HepG2 (cell line): ENCODE measurements around the gene PLD1. TPM values are rescaled to one million over a fixed set of nuclear protein-coding genes. Genes with fewer than 3 reads are reported as not detected.

ENCODE experiments used
- ATAC-seq: fragments of 200-7000 bp; cut with Tn5 transposase; 3 replicates; pipeline ENCODE4 v1.9.1; 2020; ENCODE audit warnings: mild to moderate bottlenecking, moderate library complexity
- BruUV-seq: library from RNA; stranded (reverse); fragments of 400-500 nt; replicated peaks from 2 replicates; lab custom pipeline; 2021; lab: Mats Ljungman, UMichigan
- CTCF ChIA-PET: fragments of 300-600 bp; formaldehyde crosslinking; extraction: SDS; loops from one replicate; lab custom pipeline; 2021; ENCODE audit warnings: low total read pairs, inconsistent platforms, low intra/inter-chr PET ratio; lab: Yijun Ruan, JAX
- POLR2A ChIA-PET: fragments of 350-600 bp; sonication (Branson Sonifier 250); formaldehyde crosslinking; loops from one replicate; lab custom pipeline; 2020; ENCODE audit warnings: antibody characterized with exemption, inconsistent platforms; lab: Yijun Ruan, JAX
- DNase-seq: peaks from one replicate; pipeline ENCODE4 v3.0.0-alpha.2; 2015; ENCODE audit warnings: low spot score
- FAIRE-seq: peaks from 3 replicates; lab custom pipeline; 2011; peaks lifted over from hg19 to GRCh38; lab: Jason Lieb, UNC
- H2AFZ ChIP-seq: one replicate; pipeline ENCODE4 v1.6.1; 2011; ENCODE audit warnings: low read length, inconsistent platforms
- H3K27ac ChIP-seq: fragments of 300-600 bp; 3 replicates; pipeline ENCODE4 v1.8.0; 2011; ENCODE audit warnings: mixed run types, mild to moderate bottlenecking, mixed read lengths, low read length, inconsistent platforms; ENCODE audit not compliant: insufficient read depth; ENCODE audit errors: extremely low read length
- H3K27me3 ChIP-seq, 2 experiments: fragments of 200-600 bp in 1 of 2; 2 replicates in 1 of 2; 3 replicates in 1 of 2; pipeline versions ENCODE4 v1.6.0 to v1.8.0; 2011; ENCODE audit warnings: low read length in 2 of 2, mild to moderate bottlenecking in 2 of 2, moderate library complexity in 2 of 2, inconsistent platforms in 1 of 2; ENCODE audit not compliant: insufficient read depth in 2 of 2, control insufficient read depth in 1 of 2
- H3K36me3 ChIP-seq, 2 experiments: fragments of 200-600 bp in 1 of 2; replicated peaks in 1 of 2; 2 replicates in 1 of 2; 3 replicates in 1 of 2; pipeline versions ENCODE4 v1.5.1 to v1.8.0; 2011; ENCODE audit warnings: low read length in 2 of 2, inconsistent platforms in 1 of 2; ENCODE audit not compliant: insufficient read depth in 2 of 2, control insufficient read depth in 1 of 2
- H3K4me1 ChIP-seq: 2 replicates; pipeline ENCODE4 v1.5.1; 2012; ENCODE audit warnings: low read length, inconsistent platforms; ENCODE audit not compliant: insufficient read depth
- H3K4me2 ChIP-seq: 2 replicates; pipeline ENCODE4 v1.6.0; 2011; ENCODE audit warnings: low read depth, low read length, inconsistent platforms
- H3K4me3 ChIP-seq, 3 experiments: fragments of 200-600 bp in 1 of 3; sonication (generic), shearing (Covaris generic) in 1 of 3; replicated peaks in 1 of 3; 2 replicates each; pipeline ENCODE4 v1.5.1; 2011 to 2016; ENCODE audit warnings: low read length in 3 of 3, inconsistent platforms in 2 of 3, low read depth in 2 of 3, mild to moderate bottlenecking in 2 of 3, control low read depth in 1 of 3, mixed read lengths in 1 of 3; ENCODE audit not compliant: insufficient read depth in 1 of 3
- H3K79me2 ChIP-seq: one replicate; pipeline ENCODE4 v1.6.1; 2011; ENCODE audit warnings: low read length, inconsistent platforms; ENCODE audit not compliant: insufficient read depth
- H3K9ac ChIP-seq: 2 replicates; pipeline ENCODE4 v1.6.0; 2011; ENCODE audit warnings: mild to moderate bottlenecking, low read depth, low read length, inconsistent platforms; ENCODE audit not compliant: insufficient read depth
- H3K9me3 ChIP-seq: 2 replicates; pipeline ENCODE4 v1.5.1; 2012; ENCODE audit warnings: mild to moderate bottlenecking, low read length
- H4K20me1 ChIP-seq: 2 replicates; pipeline ENCODE4 v1.6.0; 2011; ENCODE audit warnings: inconsistent platforms, mild to moderate bottlenecking, low read length, moderate library complexity; ENCODE audit not compliant: insufficient read depth
- ARHGAP35 ChIP-seq: sonication (generic); formaldehyde crosslinking; IDR thresholded peaks from 2 replicates; pipeline ENCODE4 v1.9.0; 2022; ENCODE audit warnings: mild to moderate bottlenecking, inconsistent platforms, moderate library complexity, missing genetic modification reagents, borderline replicate concordance
- DPF2 ChIP-seq: sonication (generic); formaldehyde crosslinking; IDR thresholded peaks from 2 replicates; pipeline ENCODE4 v1.4.0; 2020; ENCODE audit warnings: mild to moderate bottlenecking, low read depth, missing genetic modification reagents, borderline replicate concordance
- GATAD2A ChIP-seq: IDR thresholded peaks from 2 replicates; pipeline ENCODE4 v1.6.1; 2016
- HNRNPUL1 ChIP-seq: fragments of 200-400 bp; formaldehyde crosslinking; IDR thresholded peaks from 2 replicates; pipeline ENCODE4 v1.6.1; 2017; ENCODE audit warnings: low read depth, mild to moderate bottlenecking, low read length, moderate library complexity
- KLF15 ChIP-seq: sonication (generic); formaldehyde crosslinking; IDR thresholded peaks from 2 replicates; pipeline ENCODE4 v1.8.1; 2023; ENCODE audit warnings: borderline replicate concordance, mild to moderate bottlenecking, inconsistent platforms, missing genetic modification reagents, mixed read lengths
- NCOA2 ChIP-seq: sonication (generic); formaldehyde crosslinking; IDR thresholded peaks from 2 replicates; pipeline ENCODE4 v1.8.0; 2022; ENCODE audit warnings: inconsistent platforms
- NCOR1 ChIP-seq: fragments of 200-600 bp; sonication (generic); IDR thresholded peaks from 2 replicates; pipeline ENCODE4 v1.7.0; 2017; ENCODE audit warnings: antibody characterized with exemption, low read length, borderline replicate concordance
- ONECUT2 ChIP-seq: sonication (generic); formaldehyde crosslinking; IDR thresholded peaks from 2 replicates; pipeline ENCODE4 v1.4.0; 2020; ENCODE audit warnings: missing genetic modification reagents
- PAX8 ChIP-seq: sonication (generic); formaldehyde crosslinking; IDR thresholded peaks from 2 replicates; pipeline ENCODE4 v1.8.0; 2022; ENCODE audit warnings: mild to moderate bottlenecking, missing genetic modification reagents, borderline replicate concordance
- RARA ChIP-seq: IDR thresholded peaks from 2 replicates; pipeline ENCODE4 v1.6.1; 2016; ENCODE audit warnings: missing genetic modification reagents, missing compliant biosample characterization
- SALL1 ChIP-seq: sonication (generic); formaldehyde crosslinking; IDR thresholded peaks from 2 replicates; pipeline ENCODE4 v1.8.0; 2022; ENCODE audit warnings: mild to moderate bottlenecking, missing genetic modification reagents
- SIX1 ChIP-seq: sonication (generic); formaldehyde crosslinking; IDR thresholded peaks from 2 replicates; pipeline ENCODE4 v1.4.0; 2020; ENCODE audit warnings: missing genetic modification reagents, borderline replicate concordance
- SOX13 ChIP-seq, 3 experiments: fragments of 450-650 bp in 1 of 3; sonication (generic) in 1 of 3; formaldehyde crosslinking in 1 of 3; IDR thresholded peaks in 2 of 3; conservative IDR thresholded peaks in 1 of 3; 2 replicates each; pipeline versions ENCODE4 v1.5.0 to v1.6.1; 2016 to 2020; ENCODE audit warnings: antibody characterized with exemption in 1 of 3, mild to moderate bottlenecking in 1 of 3, missing compliant biosample characterization in 1 of 3, missing genetic modification reagents in 1 of 3, moderate library complexity in 1 of 3
- TARDBP ChIP-seq: sonication (generic); formaldehyde crosslinking; IDR thresholded peaks from 2 replicates; pipeline ENCODE4 v1.8.0; 2022; ENCODE audit warnings: mild to moderate bottlenecking, missing genetic modification reagents
- U2AF1 ChIP-seq: fragments of 200-400 bp; formaldehyde crosslinking; optimal IDR thresholded peaks from 2 replicates; pipeline ENCODE3; 2017; ENCODE audit warnings: mild to moderate bottlenecking, low read depth, low read length
- ZBTB20 ChIP-seq: sonication (generic); formaldehyde crosslinking; IDR thresholded peaks from 2 replicates; pipeline ENCODE4 v1.8.1; 2023; ENCODE audit warnings: missing genetic modification reagents, low read depth, mild to moderate bottlenecking, borderline replicate concordance
- ZMYM4 ChIP-seq: sonication (generic); formaldehyde crosslinking; IDR thresholded peaks from 2 replicates; pipeline ENCODE4 v1.8.1; 2023; ENCODE audit warnings: mild to moderate bottlenecking, missing genetic modification reagents
- WGBS: methylation state at CpG from one replicate; pipeline ENCODE4 v1.1.6; 2017; ENCODE audit warnings: low lambda C conversion rate; 5-methylcytosine and 5-hydroxymethylcytosine counted together
- in situ Hi-C: cut with HindIII; loops from 2 replicates; pipeline ENCODE4 v1.10.0; 2017; ENCODE audit warnings: low pct_unique_long_range_greater_than_20kb; ENCODE audit not compliant: extremely low pct_ligation_motif_present
- intact Hi-C: fragments of 100-400 bp; cut with micrococcal nuclease; formaldehyde crosslinking; loops from one replicate; pipeline ENCODE4 v1.10.0; 2022; ENCODE audit not compliant: unreplicated experiment
- polyA plus RNA-seq, 8 experiments: library from polyadenylated mRNA; depleted of rRNA in 3 of 8; stranded (reverse) in 7 of 8; unstranded in 1 of 8; fragments of >200 nt; fragmentation: Illumina TruSeq in 4 of 8; extraction: Trizol in 4 of 8; gene quantifications; 2 replicates each; pipeline versions ENCODE4 v1.2.1 to v1.2.3, GENCODE V29; 2011 to 2016; ENCODE audit warnings: low read depth in 4 of 8, missing spikeins in 1 of 8, mixed read lengths in 1 of 8; ENCODE audit not compliant: insufficient read depth in 1 of 8
- total RNA-seq, 5 experiments: library from RNA; depleted of rRNA; stranded (reverse); fragments of >200 nt; fragmentation: Illumina TruSeq; extraction: Trizol; gene quantifications; 2 replicates each; pipeline ENCODE4 v1.2.3, GENCODE V29; 2016; ENCODE audit warnings: low read depth in 1 of 5
- TF ChIP-seq, protein P1 (sequence below): sonication (generic); formaldehyde crosslinking; IDR thresholded peaks from 2 replicates; pipeline ENCODE4 v1.8.0; 2022; ENCODE audit warnings: mild to moderate bottlenecking, missing genetic modification reagents; ENCODE audit not compliant: insufficient replicate concordance
- TF ChIP-seq, protein P2 (sequence below): IDR thresholded peaks from 2 replicates; pipeline ENCODE4 v1.6.1; 2016; ENCODE audit warnings: low read depth, control low read depth
- TF ChIP-seq, protein P3 (sequence below): sonication (generic); formaldehyde crosslinking; IDR thresholded peaks from 2 replicates; pipeline ENCODE4 v1.8.1; 2023; ENCODE audit warnings: mild to moderate bottlenecking, inconsistent platforms, moderate library complexity, missing genetic modification reagents, borderline replicate concordance

Gene PLD1
- total and polyA plus RNA-seq, 2 of the 13 experiments (the other 11 are each of a cell fraction or from before 2014, with no cell fraction given): 27.1 to 59.4 TPM

DNA sequence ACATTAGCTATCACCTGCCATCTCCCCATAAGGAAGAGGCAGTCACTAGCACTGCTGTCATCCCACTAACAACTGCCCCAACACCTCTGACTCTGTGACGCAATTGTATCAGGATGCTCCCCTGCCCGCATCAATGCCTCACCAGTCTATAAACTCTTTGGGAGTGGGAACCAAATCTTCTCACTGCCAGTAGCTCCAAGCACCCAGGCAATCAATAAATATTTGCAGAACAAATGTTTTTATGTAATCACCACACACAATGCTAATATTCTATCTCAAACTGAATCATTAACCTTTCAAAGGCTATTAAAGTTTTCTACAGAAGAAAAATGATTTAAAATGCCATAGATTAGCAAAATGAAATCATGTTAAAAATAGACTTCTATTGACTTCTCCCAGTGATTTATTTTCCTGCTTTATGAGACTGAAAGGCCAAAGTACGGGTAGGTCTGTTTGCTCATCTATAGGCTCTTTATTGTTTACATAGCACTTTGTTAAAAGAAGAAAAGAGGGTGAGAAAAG is 131.3 kb downstream of the PLD1 start:
- Histone ChIP-seq H3K79me2 (peaks cover 2% of the 10 kb centered on the region), H3K27me3 (no peaks in the 10 kb centered on the region), H3K4me3 (no peak overlapping the region), H4K20me1 (0 out of 2 replicates have a peak, but pooled peaks cover 2% of the 10 kb centered on the region), H3K27ac (peak overlapping the region; percentile 49), H2AFZ (no peak overlapping the region), H3K4me1 (peaks cover 52% of the 10 kb centered on the region), H3K36me3 (peaks cover 6 to 22% of the 10 kb centered on the region in 2 experiments), H3K9ac (no peak overlapping the region), H3K9me3 (no peaks in the 10 kb centered on the region), H3K4me2 (peak overlapping the region; percentile 40)
- peak; percentile 43 for FAIRE-seq
- peak; percentile 72 for ATAC-seq
- POLR2A ChIA-PET: interaction anchor here (1.0 kb wide), 1 partner anchor 14 kb away, joined by 3 read pairs; no protein-coding TSS in a partner anchor
- CTCF ChIA-PET: no interaction called here
- 18% methylated on average over 3 of the region's 3 CpGs for WGBS
- DNase-seq: peak; percentile 62
- in situ Hi-C loops: no loop called here
- no TSS peak for BruUV-seq
- intact Hi-C loops: no loop called here
- peak; percentile 14; the same call in 1 of the 2 replicates for TF ChIP-seq ZMYM4 (CRISPR knock-in tag)
- TF ChIP-seq NCOA2 (CRISPR knock-in tag): peak; percentile 11; the same call in 1 of the 2 replicates
- no peak for TF ChIP-seq HNRNPUL1
- peak; percentile 41; the same call in 1 of the 2 replicates for TF ChIP-seq SIX1 (CRISPR knock-in tag)
- peak; percentile 68 for TF ChIP-seq GATAD2A (CRISPR knock-in tag)
- peak; percentile 91 for TF ChIP-seq SALL1 (CRISPR knock-in tag)
- TF ChIP-seq ONECUT2 (CRISPR knock-in tag): 0 out of 2 replicates have a peak, but pooled peaks have one; percentile 53
- peak; percentile 99; the same call in 1 of the 2 replicates for TF ChIP-seq ZBTB20 (CRISPR knock-in tag)
- no peak for TF ChIP-seq RARA (CRISPR knock-in tag)
- TF ChIP-seq DPF2 (CRISPR knock-in tag): peak; percentile 34; the same call in 1 of the 2 replicates
- no peak for TF ChIP-seq PAX8 (CRISPR knock-in tag)
- TF ChIP-seq, protein P1, sequence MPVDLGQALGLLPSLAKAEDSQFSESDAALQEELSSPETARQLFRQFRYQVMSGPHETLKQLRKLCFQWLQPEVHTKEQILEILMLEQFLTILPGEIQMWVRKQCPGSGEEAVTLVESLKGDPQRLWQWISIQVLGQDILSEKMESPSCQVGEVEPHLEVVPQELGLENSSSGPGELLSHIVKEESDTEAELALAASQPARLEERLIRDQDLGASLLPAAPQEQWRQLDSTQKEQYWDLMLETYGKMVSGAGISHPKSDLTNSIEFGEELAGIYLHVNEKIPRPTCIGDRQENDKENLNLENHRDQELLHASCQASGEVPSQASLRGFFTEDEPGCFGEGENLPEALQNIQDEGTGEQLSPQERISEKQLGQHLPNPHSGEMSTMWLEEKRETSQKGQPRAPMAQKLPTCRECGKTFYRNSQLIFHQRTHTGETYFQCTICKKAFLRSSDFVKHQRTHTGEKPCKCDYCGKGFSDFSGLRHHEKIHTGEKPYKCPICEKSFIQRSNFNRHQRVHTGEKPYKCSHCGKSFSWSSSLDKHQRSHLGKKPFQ (CRISPR knock-in tag): no peak
- no peak for TF ChIP-seq KLF15 (CRISPR knock-in tag)
- TF ChIP-seq U2AF1: no peak
- TF ChIP-seq, protein P2, sequence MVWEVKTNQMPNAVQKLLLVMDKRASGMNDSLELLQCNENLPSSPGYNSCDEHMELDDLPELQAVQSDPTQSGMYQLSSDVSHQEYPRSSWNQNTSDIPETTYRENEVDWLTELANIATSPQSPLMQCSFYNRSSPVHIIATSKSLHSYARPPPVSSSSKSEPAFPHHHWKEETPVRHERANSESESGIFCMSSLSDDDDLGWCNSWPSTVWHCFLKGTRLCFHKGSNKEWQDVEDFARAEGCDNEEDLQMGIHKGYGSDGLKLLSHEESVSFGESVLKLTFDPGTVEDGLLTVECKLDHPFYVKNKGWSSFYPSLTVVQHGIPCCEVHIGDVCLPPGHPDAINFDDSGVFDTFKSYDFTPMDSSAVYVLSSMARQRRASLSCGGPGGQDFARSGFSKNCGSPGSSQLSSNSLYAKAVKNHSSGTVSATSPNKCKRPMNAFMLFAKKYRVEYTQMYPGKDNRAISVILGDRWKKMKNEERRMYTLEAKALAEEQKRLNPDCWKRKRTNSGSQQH (CRISPR knock-in tag): no peak
- TF ChIP-seq, protein P3, sequence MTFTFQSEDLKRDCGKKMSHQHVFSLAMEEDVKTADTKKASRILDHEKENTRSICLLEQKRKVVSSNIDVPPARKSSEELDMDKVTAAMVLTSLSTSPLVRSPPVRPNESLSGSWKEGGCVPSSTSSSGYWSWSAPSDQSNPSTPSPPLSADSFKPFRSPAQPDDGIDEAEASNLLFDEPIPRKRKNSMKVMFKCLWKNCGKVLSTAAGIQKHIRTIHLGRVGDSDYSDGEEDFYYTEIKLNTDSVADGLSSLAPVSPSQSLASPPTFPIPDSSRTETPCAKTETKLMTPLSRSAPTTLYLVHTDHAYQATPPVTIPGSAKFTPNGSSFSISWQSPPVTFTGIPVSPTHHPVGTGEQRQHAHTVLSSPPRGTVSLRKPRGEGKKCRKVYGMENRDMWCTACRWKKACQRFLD (CRISPR knock-in tag): no peak
- no peak for TF ChIP-seq SOX13 (IDR thresholded peaks at IDR 0.05)
- peak in 1 of 2 experiments; percentile 58; a peak in 2 of 4 replicates for TF ChIP-seq SOX13 (CRISPR knock-in tag; conservative IDR thresholded peaks at IDR 0.05 in 1 of 2, IDR thresholded peaks at IDR 0.05 in 1 of 2)
- TF ChIP-seq ARHGAP35: no peak
- peak; percentile 61; the same call in 1 of the 2 replicates for TF ChIP-seq NCOR1
- peak; percentile 42; the same call in 1 of the 2 replicates for TF ChIP-seq TARDBP
